ENCODE measurements around the gene NEU1.
"Not testable (repeated sequence)": the region's sequence is repeated elsewhere in the genome, so short reads cannot be mapped to it uniquely, and the experiment has no call there.

Gene NEU1

GRCh38 chr6:31842053-31842452 is 20.6 kb downstream of the NEU1 start:
- no peak overlapping the region for H3K27ac ChIP-seq (replicated peaks)
- H3K27me3 ChIP-seq (ENCODE audit: insufficient read depth, poor library complexity, severe bottlenecking), result no peaks in the 10 kb centered on the region
- no peak overlapping the region for H3K4me3 ChIP-seq (replicated peaks; ENCODE audit: insufficient read depth, low read length)
- TF ChIP-seq GABPA (IDR thresholded peaks at IDR 0.05; ENCODE audit: low read depth) (no peak), POLR2AphosphoS5 (IDR thresholded peaks at IDR 0.05; ENCODE audit: low read depth) (no peak), REST (IDR thresholded peaks at IDR 0.05; ENCODE audit: insufficient replicate concordance, low read depth) (no peak), CTCF (IDR thresholded peaks at IDR 0.05; ENCODE audit: insufficient read depth, low read length) (no peak), SPI1 (IDR thresholded peaks at IDR 0.05; ENCODE audit: borderline replicate concordance, low read depth) (no peak)
- no peak for DNase-seq (ENCODE audit: low read depth in 1 of 2, low spot score in 1 of 2)

GRCh38 chr6:31839779-31840126 is 22.9 kb downstream of the NEU1 start:
- not testable (repeated sequence) for DNase-seq (ENCODE audit: low read depth in 1 of 2, low spot score in 1 of 2); H3K4me3 ChIP-seq (replicated peaks; ENCODE audit: insufficient read depth, low read length); H3K27ac ChIP-seq (replicated peaks); H3K27me3 ChIP-seq (ENCODE audit: insufficient read depth, poor library complexity, severe bottlenecking)
- peak; percentile 31; the same call in 1 of the 2 replicates for TF ChIP-seq POLR2AphosphoS5 (IDR thresholded peaks at IDR 0.05; ENCODE audit: low read depth)

- Histone ChIP-seq H3K4me3 (replicated peaks; ENCODE audit: insufficient read depth, low read length) (peak overlapping the region; percentile 1; the same call in 1 of the 2 replicates), H3K27ac (replicated peaks) (no peak overlapping the region), H3K27me3 (ENCODE audit: insufficient read depth, poor library complexity, severe bottlenecking) (no peaks in the 10 kb centered on the region)
- TF ChIP-seq GABPA (IDR thresholded peaks at IDR 0.05; ENCODE audit: low read depth) (no peak), CTCF (IDR thresholded peaks at IDR 0.05; ENCODE audit: insufficient read depth, low read length) (no peak), REST (IDR thresholded peaks at IDR 0.05; ENCODE audit: insufficient replicate concordance, low read depth) (no peak), POLR2AphosphoS5 (IDR thresholded peaks at IDR 0.05; ENCODE audit: low read depth) (no peak), SPI1 (IDR thresholded peaks at IDR 0.05; ENCODE audit: borderline replicate concordance, low read depth) (no peak)
- no peak for DNase-seq (ENCODE audit: low read depth in 1 of 2, low spot score in 1 of 2)
Observed at GRCh38 chr6:31838968-31839367, 23.7 kb downstream of the NEU1 start.

GRCh38 chr6:31838114-31838553 is 24.5 kb downstream of the NEU1 start:
- Histone ChIP-seq H3K27ac (replicated peaks) (peak overlapping the region; percentile 97), H3K4me3 (replicated peaks; ENCODE audit: insufficient read depth, low read length) (peak overlapping the region; percentile 63)
- not testable (repeated sequence) for H3K27me3 ChIP-seq (ENCODE audit: insufficient read depth, poor library complexity, severe bottlenecking); DNase-seq (ENCODE audit: low read depth in 1 of 2, low spot score in 1 of 2)
- peak; percentile 24; the same call in 1 of the 2 replicates for TF ChIP-seq POLR2AphosphoS5 (IDR thresholded peaks at IDR 0.05; ENCODE audit: low read depth)

- Histone ChIP-seq H3K4me3 (replicated peaks; ENCODE audit: insufficient read depth, low read length) (peak overlapping the region; percentile 63), H3K27me3 (ENCODE audit: insufficient read depth, poor library complexity, severe bottlenecking) (no peaks in the 10 kb centered on the region), H3K27ac (replicated peaks) (peak overlapping the region; percentile 97)
- TF ChIP-seq SPI1 (IDR thresholded peaks at IDR 0.05; ENCODE audit: borderline replicate concordance, low read depth) (no peak), POLR2AphosphoS5 (IDR thresholded peaks at IDR 0.05; ENCODE audit: low read depth) (peak; percentile 24; the same call in 1 of the 2 replicates)
- peak; percentile 56 to 61 for DNase-seq (ENCODE audit: low read depth in 1 of 2, low spot score in 1 of 2)
Observed at GRCh38 chr6:31837369-31838113, 25.1 kb downstream of the NEU1 start.

Measured in HL-60 (cell line).